ENCODE data around the gene PCID2. TPM values are rescaled to one million over a fixed set of nuclear protein-coding genes. Genes with fewer than 3 reads are reported as not detected.

The PCID2 gene
- total RNA-seq, 1 donor from 2014 or later = 36.0 TPM

DNA sequence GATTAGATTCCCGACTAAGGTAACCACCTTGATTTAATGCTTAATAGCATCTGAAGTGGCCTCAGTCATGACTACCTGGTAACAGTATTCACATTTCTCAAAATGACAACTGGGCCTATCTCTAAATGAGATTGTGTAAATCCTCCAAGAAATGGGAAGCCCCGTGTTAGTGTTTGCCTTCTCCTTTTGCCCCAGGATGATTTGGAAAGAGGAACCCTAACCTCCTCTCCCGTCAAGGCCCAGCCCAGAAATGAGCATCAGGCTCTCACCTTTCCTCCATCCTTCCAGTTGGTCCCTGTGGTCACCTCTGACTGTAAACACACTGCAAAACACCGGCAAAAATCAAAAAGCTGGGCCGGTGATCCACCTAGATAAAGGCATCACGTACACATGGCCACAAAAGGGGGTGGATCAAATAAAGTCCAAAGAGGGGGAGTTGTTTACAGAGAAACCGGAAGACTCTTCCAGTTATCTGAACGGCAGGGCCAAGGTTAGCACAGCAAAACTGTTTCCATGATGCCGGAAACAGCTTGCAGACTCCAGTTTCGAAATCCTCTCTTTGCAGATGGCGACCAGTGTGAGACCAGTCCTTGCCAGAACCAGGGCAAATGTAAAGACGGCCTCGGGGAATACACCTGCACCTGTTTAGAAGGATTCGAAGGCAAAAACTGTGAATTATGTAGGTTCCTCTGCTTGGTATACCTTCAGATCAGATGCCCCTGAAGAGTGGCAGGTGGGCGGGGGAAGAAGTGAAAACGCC lies 69.5 kb downstream of the PCID2 start:
- H3K4me3 ChIP-seq (ENCODE audit: low read length in 3 of 3) = no peak overlapping the region
- H3K36me3 ChIP-seq (ENCODE audit: control insufficient read depth in 3 of 3, insufficient read depth in 3 of 3, low read length in 3 of 3) = no peaks in the 10 kb centered on the region
- no peaks in the 10 kb centered on the region for H3K27me3 ChIP-seq (ENCODE audit: control insufficient read depth in 3 of 3, insufficient read depth in 3 of 3, low read length in 3 of 3)
- no peak overlapping the region for H3K9ac ChIP-seq (ENCODE audit: low read depth in 1 of 3, low read length in 3 of 3)
- H3K27ac ChIP-seq (ENCODE audit: low read depth, low read length) = no peak overlapping the region
- no peaks in the 10 kb centered on the region for H3K4me1 ChIP-seq (ENCODE audit: control insufficient read depth in 3 of 3, insufficient read depth in 3 of 3, low read length in 3 of 3)
- H3K9me3 ChIP-seq (ENCODE audit: control insufficient read depth in 3 of 3, low read length in 3 of 3) = no peaks in the 10 kb centered on the region

GRCh38 chr13:113137691-113138298 lies 70.7 kb downstream of the PCID2 start:
- Histone ChIP-seq H3K9ac (ENCODE audit: low read depth in 1 of 3, low read length in 3 of 3) (no peak overlapping the region), H3K36me3 (ENCODE audit: control insufficient read depth in 3 of 3, insufficient read depth in 3 of 3, low read length in 3 of 3) (no peaks in the 10 kb centered on the region), H3K4me1 (ENCODE audit: control insufficient read depth in 3 of 3, insufficient read depth in 3 of 3, low read length in 3 of 3) (no peaks in the 10 kb centered on the region), H3K27ac (ENCODE audit: low read depth, low read length) (no peak overlapping the region), H3K27me3 (ENCODE audit: control insufficient read depth in 3 of 3, insufficient read depth in 3 of 3, low read length in 3 of 3) (no peaks in the 10 kb centered on the region), H3K9me3 (ENCODE audit: control insufficient read depth in 3 of 3, low read length in 3 of 3) (no peaks in the 10 kb centered on the region), H3K4me3 (ENCODE audit: low read length in 3 of 3) (no peak overlapping the region)

DNA sequence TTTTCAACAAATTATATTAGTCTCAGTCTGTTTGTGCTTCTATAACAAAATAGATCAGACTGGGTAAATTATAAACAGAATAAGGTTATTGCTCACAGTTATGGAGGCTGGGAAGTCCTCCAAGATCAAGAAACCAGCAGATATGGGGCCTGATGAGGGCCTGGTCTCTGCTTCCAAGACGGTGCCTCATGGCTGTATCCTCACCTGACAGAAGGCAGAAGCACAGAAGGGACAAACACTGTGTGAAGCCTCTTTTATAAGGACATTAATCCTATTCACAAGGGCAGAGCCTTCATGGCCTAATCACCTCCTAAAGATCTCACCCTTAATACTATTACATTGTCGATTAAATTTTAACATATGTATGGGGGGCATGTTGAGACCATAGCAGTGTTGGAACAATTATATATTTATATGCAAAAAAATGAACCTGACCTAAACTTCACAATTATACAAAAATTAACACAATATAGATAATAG lies 73.1 kb downstream of the PCID2 start:
- H3K9ac ChIP-seq (ENCODE audit: low read depth in 1 of 3, low read length in 3 of 3) = no peak overlapping the region
- no peak overlapping the region for H3K4me3 ChIP-seq (ENCODE audit: low read length in 3 of 3)
- H3K27me3 ChIP-seq (ENCODE audit: control insufficient read depth in 3 of 3, insufficient read depth in 3 of 3, low read length in 3 of 3) = peaks cover 0 to 2% (median 0%) of the 10 kb centered on the region in 3 donors
- no peaks in the 10 kb centered on the region for H3K9me3 ChIP-seq (ENCODE audit: control insufficient read depth in 3 of 3, low read length in 3 of 3)
- no peaks in the 10 kb centered on the region for H3K36me3 ChIP-seq (ENCODE audit: control insufficient read depth in 3 of 3, insufficient read depth in 3 of 3, low read length in 3 of 3)
- H3K4me1 ChIP-seq (ENCODE audit: control insufficient read depth in 3 of 3, insufficient read depth in 3 of 3, low read length in 3 of 3) = no peaks in the 10 kb centered on the region
- H3K27ac ChIP-seq (ENCODE audit: low read depth, low read length) = no peak overlapping the region

- Histone ChIP-seq H3K4me3 (ENCODE audit: low read length in 3 of 3) (peak overlapping the region in 1 of 3 donors; percentile 22), H3K9ac (ENCODE audit: low read depth in 1 of 3, low read length in 3 of 3) (no peak overlapping the region), H3K27me3 (ENCODE audit: control insufficient read depth in 3 of 3, insufficient read depth in 3 of 3, low read length in 3 of 3) (peaks cover 7 to 11% (median 11%) of the 10 kb centered on the region in 3 donors), H3K36me3 (ENCODE audit: control insufficient read depth in 3 of 3, insufficient read depth in 3 of 3, low read length in 3 of 3) (no peaks in the 10 kb centered on the region), H3K9me3 (ENCODE audit: control insufficient read depth in 3 of 3, low read length in 3 of 3) (no peaks in the 10 kb centered on the region), H3K4me1 (ENCODE audit: control insufficient read depth in 3 of 3, insufficient read depth in 3 of 3, low read length in 3 of 3) (no peaks in the 10 kb centered on the region), H3K27ac (ENCODE audit: low read depth, low read length) (no peak overlapping the region)
These were observed 78.3 kb downstream of the PCID2 start for GRCh38 chr13:113129921-113130750.

- peaks cover 7 to 11% (median 11%) of the 10 kb centered on the region in 3 donors for H3K27me3 ChIP-seq (ENCODE audit: control insufficient read depth in 3 of 3, insufficient read depth in 3 of 3, low read length in 3 of 3)
- no peaks in the 10 kb centered on the region for H3K4me1 ChIP-seq (ENCODE audit: control insufficient read depth in 3 of 3, insufficient read depth in 3 of 3, low read length in 3 of 3)
- no peak overlapping the region for H3K27ac ChIP-seq (ENCODE audit: low read depth, low read length)
- no peaks in the 10 kb centered on the region for H3K36me3 ChIP-seq (ENCODE audit: control insufficient read depth in 3 of 3, insufficient read depth in 3 of 3, low read length in 3 of 3)
- no peak overlapping the region for H3K4me3 ChIP-seq (ENCODE audit: low read length in 3 of 3)
- no peak overlapping the region for H3K9ac ChIP-seq (ENCODE audit: low read depth in 1 of 3, low read length in 3 of 3)
- H3K9me3 ChIP-seq (ENCODE audit: control insufficient read depth in 3 of 3, low read length in 3 of 3) = no peaks in the 10 kb centered on the region
These were observed 79.0 kb downstream of the PCID2 start for GRCh38 chr13:113129480-113129879.

Small RNAs within 50 kb of the gene (small RNA-seq; reads per million reads assigned to genes)
- not detected for gene AL137002.1

Other genes starting within 250 kb of the PCID2 start
- gene MCF2L, start 239.5 kb downstream of the PCID2 start, total RNA-seq = 18.3 TPM
- gene F7, start 102.9 kb downstream of the PCID2 start, total RNA-seq = under 0.01 TPM
- 33.9 TPM for gene F10, start 85.9 kb downstream of the PCID2 start, total RNA-seq
- not detected for gene PROZ, start 50.0 kb downstream of the PCID2 start, total RNA-seq
- gene CUL4A, start 944 bp upstream of the PCID2 start, total RNA-seq = 67.3 TPM
- 77.2 TPM for gene LAMP1, start 88.6 kb upstream of the PCID2 start, total RNA-seq
- 3.7 TPM for gene GRTP1, start 155.5 kb upstream of the PCID2 start, total RNA-seq
- 124 TPM for gene ADPRHL1, start 244.8 kb upstream of the PCID2 start, total RNA-seq

Measured in skeletal muscle tissue (tissue), 5 donors.